ENCODE measurements around the gene HAO2. TPM values are rescaled to one million over a fixed set of nuclear protein-coding genes. Genes with fewer than 3 reads are reported as not detected.
"Not testable (repeated sequence)": the region's sequence is repeated elsewhere in the genome, so short reads cannot be mapped to it uniquely, and the experiment has no call there.

Gene HAO2
- total RNA-seq, 1 donor from 2014 or later, result not detected

DNA sequence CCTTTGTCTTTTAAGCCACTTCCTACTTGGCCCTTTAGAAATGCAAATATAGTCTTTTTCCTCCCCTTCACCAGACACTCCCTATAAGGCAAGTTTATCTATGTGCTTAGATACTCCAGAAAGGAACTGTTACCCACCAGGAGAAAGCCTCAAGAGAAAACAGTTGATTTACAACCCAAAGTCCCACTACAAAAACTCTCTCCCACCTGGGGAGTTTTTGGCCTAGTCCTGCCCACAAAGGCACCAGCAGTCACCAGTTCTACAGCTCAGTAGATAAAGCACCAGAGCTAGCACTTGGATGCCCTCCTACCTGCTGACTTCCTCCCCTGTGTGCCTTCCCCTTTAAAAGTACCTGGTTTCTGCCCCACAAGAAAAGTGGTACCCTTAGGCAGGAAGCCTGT, 27.7 kb upstream of the HAO2 start:
- DNase-seq (no peak), ATAC-seq (no peak)
- intact Hi-C loops (cut with micrococcal nuclease), result no loop called here

DNA sequence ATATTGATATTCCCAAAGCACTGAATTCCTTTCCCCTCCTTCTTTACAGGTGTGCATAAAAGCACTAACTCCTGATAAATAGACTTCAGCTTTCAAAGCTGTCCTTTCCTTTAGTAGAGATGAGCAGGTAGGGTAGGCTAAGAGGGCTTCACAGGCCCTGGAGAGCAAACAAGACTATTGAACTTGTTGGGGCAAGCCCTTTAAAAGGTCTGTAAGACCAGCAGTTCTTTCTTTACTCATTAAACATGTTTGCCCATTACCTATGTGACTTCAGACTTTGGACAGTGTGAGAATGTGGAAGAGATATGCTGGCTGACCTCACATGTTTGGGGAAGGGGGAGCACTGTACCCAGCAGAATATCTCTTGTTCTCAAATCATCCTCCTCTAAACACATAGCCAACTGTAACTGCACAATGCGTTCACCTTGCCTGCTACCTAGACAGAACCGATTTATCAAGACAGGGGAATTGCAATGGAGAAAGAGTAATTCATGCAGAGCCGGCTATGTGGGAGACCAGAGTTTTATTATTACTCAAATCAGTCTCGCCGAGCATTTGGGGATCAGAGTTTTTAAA, 27.1 kb upstream of the HAO2 start:
- intact Hi-C loops (cut with micrococcal nuclease), result no loop called here
- DNase-seq (no peak), ATAC-seq (no peak)

DNA sequence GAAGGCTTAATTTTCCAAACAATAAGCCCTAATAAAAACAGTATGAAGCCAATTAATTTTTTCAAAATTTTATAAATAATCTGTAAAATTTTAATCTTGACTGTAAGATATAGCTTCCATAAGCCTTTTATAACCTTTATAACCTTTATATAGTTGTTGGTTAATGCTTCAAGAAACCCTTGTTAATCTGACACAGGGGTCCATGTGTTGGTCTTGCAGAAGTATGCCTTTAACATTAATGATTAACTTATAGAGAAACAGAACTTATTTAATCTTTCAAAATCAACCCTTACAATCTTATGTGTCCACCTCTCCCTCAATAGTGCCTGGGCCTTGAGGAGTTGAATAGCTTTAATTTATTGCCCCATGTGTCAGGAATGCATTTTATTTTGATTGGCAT, 23.2 kb upstream of the HAO2 start:
- intact Hi-C loops (cut with micrococcal nuclease), result no loop called here
- ATAC-seq (no peak), DNase-seq (no peak)

DNA sequence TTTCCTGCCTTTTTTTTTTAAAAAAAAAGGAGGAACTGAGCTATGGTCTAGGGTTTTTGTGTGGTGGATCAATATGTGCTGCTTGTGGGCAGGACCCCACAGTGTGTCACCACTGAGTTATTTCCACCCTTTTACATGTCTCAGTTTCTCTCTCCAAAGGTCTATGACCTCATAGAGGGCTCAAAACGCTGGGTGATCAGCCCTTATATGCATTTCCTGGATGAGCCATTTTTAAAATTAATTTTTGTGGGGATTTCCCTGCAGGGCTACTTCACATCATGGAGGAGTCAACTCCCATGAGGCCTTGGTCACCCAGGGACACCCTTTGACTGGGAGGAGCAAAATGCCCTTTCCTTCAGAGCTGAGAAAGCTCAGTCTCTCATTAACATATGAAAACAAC, 20.7 kb upstream of the HAO2 start:
- ATAC-seq (no peak), DNase-seq (no peak)
- intact Hi-C loops (cut with micrococcal nuclease), result no loop called here

DNA sequence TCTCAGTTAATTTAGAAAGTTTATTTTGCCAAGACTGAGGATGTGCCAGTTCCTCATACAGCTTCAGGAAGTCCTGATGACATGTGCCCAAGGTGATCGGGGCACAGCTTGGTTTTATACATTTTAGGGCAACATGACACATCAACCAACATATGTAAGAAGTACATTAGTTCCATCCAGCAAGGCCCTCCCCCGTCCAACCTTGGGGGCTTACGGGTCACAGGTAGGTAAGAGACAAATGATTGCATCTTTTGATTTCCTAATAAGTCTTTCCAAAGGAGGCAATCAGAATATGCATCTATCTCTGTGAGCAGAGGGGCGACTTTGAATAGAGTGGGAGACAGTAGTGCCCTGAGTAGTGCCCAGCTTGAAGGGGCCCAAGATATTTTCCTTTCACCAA, 19.6 kb upstream of the HAO2 start:
- intact Hi-C loops (cut with micrococcal nuclease), result no loop called here
- ATAC-seq, result no peak
- DNase-seq, result no peak

DNA sequence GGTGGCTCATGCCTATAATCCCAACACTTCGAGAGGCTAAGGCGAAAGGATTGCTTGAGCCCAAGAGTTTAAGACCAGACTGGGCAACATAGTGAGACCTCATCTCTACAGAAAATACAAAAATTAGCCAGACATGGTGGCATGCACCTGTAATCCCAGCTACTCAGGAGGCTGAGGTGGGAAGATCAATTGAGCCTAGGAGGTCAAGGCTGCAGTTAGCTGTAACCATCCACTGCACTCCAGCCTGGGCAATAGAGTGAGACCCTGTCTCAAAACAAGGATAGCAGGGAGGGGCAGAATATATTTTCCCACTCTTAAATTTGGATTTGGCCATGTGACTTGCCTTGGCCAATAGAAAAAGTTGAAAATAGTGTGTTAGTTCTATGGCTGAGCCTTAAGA, 17.7 kb upstream of the HAO2 start:
- intact Hi-C loops (cut with micrococcal nuclease); ATAC-seq; DNase-seq: not testable (repeated sequence)

DNA sequence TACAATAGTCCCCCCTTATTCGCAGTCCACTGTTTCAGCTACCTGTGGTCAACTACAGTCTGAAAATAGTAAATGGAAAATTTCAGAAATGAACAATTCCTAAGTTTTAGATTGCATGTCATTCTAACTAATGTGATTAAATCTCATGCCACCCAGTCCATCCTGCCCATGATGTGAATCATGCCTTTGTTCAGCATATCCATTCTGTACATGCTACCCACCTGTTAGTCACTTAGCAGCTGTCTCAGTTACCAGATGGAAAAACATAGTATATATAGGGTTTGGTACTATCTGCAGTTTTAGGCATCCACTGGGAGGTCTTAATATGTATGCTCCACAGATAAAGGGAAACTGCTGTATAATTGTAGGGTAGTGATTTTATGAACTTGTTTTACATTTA, 16.6 kb upstream of the HAO2 start:
- DNase-seq (no peak), ATAC-seq (no peak)
- intact Hi-C loops (cut with micrococcal nuclease), result no loop called here

DNA sequence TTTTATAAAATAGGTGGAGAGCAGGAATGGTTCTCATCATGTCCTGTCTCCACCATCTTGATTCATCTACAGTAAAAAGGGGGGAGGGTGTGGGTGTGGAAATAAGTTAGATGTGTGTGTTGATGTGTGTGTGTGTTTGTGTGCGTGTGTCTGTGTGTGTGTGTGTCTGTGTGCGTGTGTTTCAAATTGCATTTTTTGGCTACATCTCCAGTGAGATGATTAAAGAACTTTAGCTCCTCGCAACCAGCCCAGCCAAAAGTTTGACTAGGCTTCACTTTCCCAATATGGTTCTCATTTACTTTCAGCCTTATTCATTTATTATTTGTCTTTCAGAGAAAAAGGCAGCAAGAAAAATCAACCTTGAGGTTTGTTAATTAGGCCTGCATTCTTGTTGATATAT, 14.7 kb upstream of the HAO2 start:
- DNase-seq (no peak), ATAC-seq (no peak)
- intact Hi-C loops (cut with micrococcal nuclease), result no loop called here

DNA sequence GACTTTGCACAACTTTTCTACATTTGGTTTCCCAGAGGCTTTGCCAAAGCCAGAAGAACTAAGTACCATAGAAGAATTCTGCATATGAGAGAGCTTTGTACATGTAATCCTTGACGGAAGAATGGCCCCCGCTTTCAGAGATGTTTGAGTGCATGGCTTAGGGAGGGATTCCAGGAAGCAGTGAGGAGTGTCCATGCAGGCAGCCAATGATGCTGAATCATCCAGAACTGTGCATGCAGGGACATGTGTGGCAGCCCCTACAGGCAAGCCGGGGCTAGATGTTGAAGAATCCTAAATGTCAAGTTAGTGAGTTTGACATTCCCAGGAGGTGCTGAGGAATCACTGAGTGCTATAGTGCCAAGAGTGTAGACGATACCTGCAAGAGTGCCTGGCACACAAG, 9.9 kb upstream of the HAO2 start:
- DNase-seq (no peak), ATAC-seq (no peak)
- intact Hi-C loops (cut with micrococcal nuclease), result no loop called here

DNA sequence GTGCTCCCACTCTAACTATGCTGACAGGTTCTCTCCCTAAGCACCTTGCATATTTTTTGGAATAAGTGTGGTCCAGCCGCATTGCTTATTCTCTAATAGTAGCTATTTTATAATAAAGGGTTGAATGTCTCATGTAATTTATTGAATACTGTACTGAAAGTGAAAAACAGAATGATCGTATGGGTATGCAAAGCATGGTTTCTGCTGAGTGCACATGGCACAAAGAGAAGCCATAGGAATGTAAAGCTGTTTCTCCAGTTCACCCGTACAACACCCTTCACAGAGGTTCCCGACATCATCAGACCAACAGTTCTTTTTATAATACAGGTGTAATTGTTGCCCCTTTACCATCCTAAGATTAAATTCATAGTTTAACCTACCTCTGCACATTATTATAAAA, 8.9 kb upstream of the HAO2 start:
- ATAC-seq (no peak), DNase-seq (no peak)
- intact Hi-C loops (cut with micrococcal nuclease), result loop anchor here (10.0 kb wide), 1 partner anchor 85 kb away; no protein-coding TSS in a partner anchor

DNA sequence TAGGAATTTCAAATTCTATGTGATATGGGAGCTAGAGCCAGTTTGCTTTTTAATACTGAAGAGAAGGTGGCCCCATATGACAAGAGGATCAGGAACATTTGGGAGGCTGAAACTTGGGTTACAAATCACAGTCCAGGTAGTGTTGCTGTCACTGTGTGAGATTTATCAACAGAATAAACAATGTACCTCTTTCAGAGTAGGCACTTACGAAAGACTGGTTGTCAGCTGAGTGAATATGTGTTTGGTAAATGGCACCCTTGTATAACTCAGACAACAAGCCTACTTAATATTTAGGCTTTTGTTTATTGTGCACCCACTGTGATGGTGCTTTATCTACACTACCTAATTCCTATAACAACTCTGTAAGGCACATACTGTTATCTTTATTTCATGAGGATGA, 7.4 kb upstream of the HAO2 start:
- intact Hi-C loops (cut with micrococcal nuclease), result loop anchor here (10.0 kb wide), 1 partner anchor 86 kb away; no protein-coding TSS in a partner anchor

DNA sequence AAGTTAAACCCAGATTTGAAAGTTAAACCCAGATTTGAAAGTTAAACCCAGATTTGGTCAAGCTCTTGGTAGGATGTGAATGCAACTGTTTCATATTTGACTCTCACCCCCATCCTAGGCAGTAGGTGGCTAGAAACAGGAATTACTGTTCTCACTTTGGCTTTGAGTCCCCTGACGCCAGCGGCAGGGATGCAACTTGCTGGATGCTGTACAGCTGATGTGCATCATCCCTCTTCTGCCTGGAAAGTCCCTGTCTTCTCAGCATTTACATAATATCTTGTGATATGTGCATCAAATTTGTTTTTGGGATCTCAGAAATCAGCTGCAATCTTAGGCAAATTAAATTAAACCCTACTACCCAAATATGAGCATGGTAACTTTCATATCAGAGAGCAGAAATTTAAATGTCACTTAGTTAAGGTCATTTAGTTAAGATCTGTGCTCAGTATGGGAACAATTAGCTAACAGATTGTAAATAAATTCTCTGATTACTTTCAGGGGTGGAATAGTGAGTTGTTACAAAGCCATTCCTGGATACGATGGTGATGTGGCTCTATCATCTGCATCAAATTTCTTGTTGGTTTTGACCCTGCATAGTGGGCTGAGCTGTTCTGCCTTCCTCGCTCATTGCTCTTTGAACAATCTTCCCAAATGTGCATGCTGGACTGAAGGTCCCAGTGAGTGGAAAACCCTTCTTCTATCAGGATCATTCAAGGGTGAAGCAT, 6.8 kb upstream of the HAO2 start:
- no peak for DNase-seq
- no peak for ATAC-seq
- intact Hi-C loops (cut with micrococcal nuclease), result loop anchor here (10.0 kb wide), 1 partner anchor 87 kb away; no protein-coding TSS in a partner anchor

More for the DNA sequence above, 7.4 kb upstream of the HAO2 start:
- no peak for DNase-seq
- no peak for ATAC-seq

DNA sequence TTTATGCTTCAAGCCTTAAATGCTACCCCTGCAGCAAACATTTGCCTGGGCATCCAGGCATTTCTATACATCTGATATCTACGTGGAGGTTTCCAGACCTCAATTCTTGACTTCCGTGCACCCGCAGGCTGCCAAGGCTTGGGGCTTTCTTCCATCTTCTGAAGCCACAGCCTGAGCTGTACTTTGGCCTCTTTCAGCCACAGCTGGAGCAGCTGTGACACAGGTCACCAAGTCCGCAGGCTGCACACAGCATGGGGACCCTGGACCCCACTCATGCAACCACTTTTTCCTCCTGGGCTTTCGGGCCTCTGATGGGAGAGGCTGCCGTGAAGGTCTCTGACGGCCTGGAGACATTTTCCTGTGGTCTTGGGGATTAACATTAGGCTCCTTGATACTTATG, 5.4 kb upstream of the HAO2 start:
- DNase-seq, result no peak
- ATAC-seq, result no peak
- intact Hi-C loops (cut with micrococcal nuclease), result loop anchor here (10.0 kb wide), 1 partner anchor 88 kb away; no protein-coding TSS in a partner anchor

DNA sequence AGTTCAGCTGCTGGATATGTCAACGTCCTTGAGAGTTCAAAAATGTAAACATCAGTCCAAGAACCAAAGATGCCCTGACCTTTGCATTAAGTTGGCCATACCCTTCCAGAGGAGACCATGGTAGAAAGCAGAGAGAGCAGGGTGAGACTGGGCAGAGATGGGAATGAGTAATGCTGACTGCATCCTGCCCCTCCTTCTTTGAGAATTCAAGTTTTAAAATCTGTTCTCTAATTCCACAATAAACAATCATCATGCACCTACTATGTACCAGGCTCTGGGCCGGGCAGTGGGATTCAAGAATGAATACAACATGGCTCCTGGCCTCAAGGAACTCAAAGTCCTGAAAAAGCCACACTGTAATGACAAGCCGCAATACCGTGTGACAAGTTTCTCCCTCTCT, 3.9 kb upstream of the HAO2 start:
- ATAC-seq, result no peak
- intact Hi-C loops (cut with micrococcal nuclease), result loop anchor here (10.0 kb wide), 1 partner anchor 90 kb away; no protein-coding TSS in a partner anchor
- DNase-seq, result no peak

DNA sequence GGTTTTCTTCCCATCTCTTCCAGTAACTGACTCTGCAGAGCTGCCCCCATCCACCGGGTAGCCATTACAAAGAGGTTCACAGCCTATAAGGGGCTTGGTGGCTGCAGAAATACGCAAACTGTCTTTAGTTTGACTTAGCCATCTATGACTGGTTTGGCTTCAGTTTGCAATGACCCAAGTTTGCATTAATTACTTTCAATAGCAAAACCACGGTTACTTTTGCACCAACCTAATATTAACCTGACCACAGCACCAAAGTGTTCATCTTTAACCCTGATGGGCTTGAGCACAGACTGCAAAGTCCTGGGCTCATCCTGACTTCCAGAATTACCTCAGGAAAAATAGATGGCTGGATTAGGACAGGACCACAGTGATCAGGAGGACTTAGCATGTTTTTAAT, 2.2 kb upstream of the HAO2 start:
- DNase-seq (no peak), ATAC-seq (no peak)
- intact Hi-C loops (cut with micrococcal nuclease), result loop anchor here (10.0 kb wide), 1 partner anchor 92 kb away; no protein-coding TSS in a partner anchor

DNA sequence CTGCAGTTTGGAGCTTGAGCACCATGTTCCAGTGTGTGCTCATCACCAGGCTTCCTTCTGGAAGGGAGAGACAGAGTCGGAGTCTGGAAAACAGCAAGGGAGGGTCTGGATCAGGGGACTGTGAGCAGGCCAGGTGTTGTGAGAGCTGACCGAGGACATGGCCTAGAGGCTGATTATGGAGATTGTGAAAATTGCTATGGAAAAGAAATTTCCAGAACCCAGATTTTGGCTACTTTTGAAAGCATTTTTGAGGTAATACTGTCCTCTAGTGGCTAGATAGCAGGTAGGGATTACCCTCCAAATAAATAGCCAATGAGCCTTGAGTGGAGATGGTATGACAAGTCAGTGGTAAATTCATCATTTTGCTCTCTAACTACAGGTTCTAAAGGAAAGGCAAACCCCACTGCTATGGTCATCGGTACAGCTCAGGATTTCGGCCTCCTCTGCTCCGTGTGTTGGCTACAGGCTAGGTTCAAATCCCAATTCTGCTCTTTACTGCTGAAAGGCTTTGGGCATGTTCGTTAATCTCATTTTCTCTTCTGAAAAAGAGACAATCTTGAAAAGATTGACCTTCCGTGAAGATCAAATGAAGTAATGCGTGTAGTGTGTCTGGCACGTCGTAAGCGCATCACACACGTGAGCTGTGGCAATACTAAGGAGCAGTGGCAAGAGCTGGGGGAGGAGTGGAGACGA, 1.0 kb upstream of the HAO2 start:
- no peak for ATAC-seq
- DNase-seq, result no peak
- intact Hi-C loops (cut with micrococcal nuclease), result loop anchor here (10.0 kb wide), 1 partner anchor 93 kb away; no protein-coding TSS in a partner anchor

DNA sequence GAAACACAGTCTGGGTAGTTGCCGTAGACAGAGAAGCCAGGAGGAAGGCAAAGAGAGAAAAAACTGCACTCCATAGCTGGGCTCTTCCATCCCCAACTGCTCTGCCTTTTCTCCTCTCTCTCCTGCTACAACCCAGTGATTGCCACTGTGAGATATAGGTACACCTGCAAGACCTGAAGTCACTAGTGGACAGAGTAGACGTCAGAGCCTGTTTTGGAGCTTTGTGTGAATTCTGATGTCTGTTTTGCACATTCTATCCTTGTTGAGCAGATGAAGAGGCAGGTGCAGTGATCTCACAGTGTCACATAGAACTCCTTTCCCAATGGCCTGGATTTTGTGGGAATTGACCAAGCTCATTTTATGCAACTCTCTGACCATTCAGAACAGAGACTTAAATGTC, 2.2 kb downstream of the HAO2 start:
- no peak for DNase-seq
- no peak for ATAC-seq
- intact Hi-C loops (cut with micrococcal nuclease), result no loop called here

DNA sequence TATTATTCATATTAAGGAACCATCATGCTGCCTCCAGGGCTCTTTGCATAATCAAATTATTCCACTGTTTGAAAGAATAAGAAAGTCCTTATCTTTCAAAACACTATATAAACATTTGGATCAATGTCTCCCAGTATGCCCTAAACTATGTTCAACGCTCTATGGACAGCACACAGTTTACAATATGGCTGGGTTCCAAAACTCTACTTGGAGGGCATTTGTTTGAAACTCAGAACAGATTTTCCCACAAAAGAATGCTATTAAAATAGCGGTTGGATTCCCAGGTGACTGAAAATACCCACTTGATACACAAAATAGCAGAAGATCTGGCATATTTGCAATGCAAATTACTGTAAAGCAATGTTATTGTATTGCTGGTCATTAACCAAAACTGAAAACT, 3.2 kb downstream of the HAO2 start:
- intact Hi-C loops (cut with micrococcal nuclease), result no loop called here
- DNase-seq (no peak), ATAC-seq (no peak)

DNA sequence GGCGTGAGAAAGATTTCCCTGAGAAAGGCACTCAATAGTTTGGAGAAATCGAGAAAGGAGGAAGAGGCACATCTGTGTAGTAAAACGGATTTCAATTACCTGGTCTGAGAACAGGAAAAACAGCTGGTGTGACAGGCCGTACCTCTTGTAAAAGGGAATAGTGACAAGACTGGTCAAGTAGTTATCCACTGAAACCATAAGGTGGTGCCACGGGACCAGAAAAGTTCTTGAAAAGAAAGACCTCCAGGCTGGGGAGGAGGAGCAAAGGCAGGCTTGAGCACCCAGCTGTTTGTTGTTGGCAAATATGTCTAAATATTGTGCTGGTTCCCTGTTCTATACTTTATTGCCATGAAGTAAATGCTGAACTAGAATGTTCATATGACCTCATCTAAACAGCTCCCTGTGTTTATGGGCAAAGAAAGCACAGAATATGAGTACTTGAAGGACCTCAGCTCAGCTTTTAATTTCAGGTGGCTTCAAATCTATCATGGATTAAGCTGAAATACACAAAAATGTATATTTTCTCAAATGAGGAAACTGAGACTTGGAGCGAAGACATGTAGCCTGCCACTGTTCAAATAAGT, 4.0 kb downstream of the HAO2 start:
- DNase-seq, result no peak
- intact Hi-C loops (cut with micrococcal nuclease), result no loop called here
- no peak for ATAC-seq

DNA sequence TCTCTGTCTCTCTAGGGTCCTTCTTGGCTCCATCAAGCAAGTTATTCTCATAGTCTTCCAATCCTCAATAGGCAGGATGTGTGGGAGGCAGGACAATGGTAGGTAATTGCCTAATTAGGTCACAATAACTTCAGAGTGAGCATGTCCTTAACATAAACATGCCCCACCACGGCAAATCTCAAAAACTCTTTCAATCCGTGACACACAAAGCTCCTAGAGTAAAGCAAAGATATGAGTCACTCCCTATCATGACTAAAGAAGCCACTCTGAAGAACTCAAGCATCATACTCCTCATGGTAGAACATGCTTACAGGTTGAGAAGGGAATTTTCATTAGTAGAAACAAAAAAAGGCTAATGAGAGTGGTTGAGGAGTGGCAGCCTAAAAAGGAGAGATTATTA, 4.9 kb downstream of the HAO2 start:
- intact Hi-C loops (cut with micrococcal nuclease), result no loop called here
- no peak for ATAC-seq

More for the DNA sequence above, 4.9 kb downstream of the HAO2 start:
- DNase-seq, result no peak
